SK-N-SH treated with all-trans-retinoic acid at 6 μM for 48 hours (cell line): ENCODE results near the gene ADAMTSL1.
"Not testable (repeated sequence)": the region's sequence is repeated elsewhere in the genome, so short reads cannot be mapped to it uniquely, and the experiment has no call there.

Experiments used
- ARNTL ChIP-seq: fragments of 450-650 bp; formaldehyde crosslinking; IDR thresholded peaks from 2 replicates; pipeline ENCODE4 v1.5.0; 2020; ENCODE audit warnings: low read depth, mild to moderate bottlenecking, moderate library complexity, borderline replicate concordance
- CREB5 ChIP-seq: fragments of 250-450 bp; sonication (Bioruptor Pico); IDR thresholded peaks from 2 replicates; pipeline ENCODE4 v1.5.1; 2020; ENCODE audit warnings: low read depth, mild to moderate bottlenecking, moderate library complexity
- PATZ1 ChIP-seq: fragments of 250-450 bp; sonication (Bioruptor Pico); IDR thresholded peaks from 2 replicates; pipeline ENCODE4 v1.8.0; 2020; ENCODE audit warnings: mild to moderate bottlenecking, moderate library complexity, borderline replicate concordance
- RARB ChIP-seq: fragments of 250-450 bp; sonication (Bioruptor Pico); IDR thresholded peaks from 2 replicates; pipeline ENCODE4 v1.8.0; 2021; ENCODE audit warnings: mild to moderate bottlenecking, moderate library complexity
- SNAI2 ChIP-seq: fragments of 250-450 bp; sonication (Bioruptor Pico); IDR thresholded peaks from 2 replicates; pipeline ENCODE4 v1.5.0; 2020; ENCODE audit warnings: mild to moderate bottlenecking, moderate library complexity
- TCF4 ChIP-seq: fragments of 250-450 bp; sonication (Bioruptor Pico); IDR thresholded peaks from 2 replicates; pipeline ENCODE4 v1.8.0; 2021; ENCODE audit warnings: mild to moderate bottlenecking, moderate library complexity, borderline replicate concordance
- TOX ChIP-seq: fragments of 250-450 bp; sonication (Bioruptor Pico); IDR thresholded peaks from 2 replicates; pipeline ENCODE4 v1.8.0; 2021; ENCODE audit warnings: mild to moderate bottlenecking, moderate library complexity, borderline replicate concordance
- ZFP3 ChIP-seq: fragments of 250-450 bp; sonication (Bioruptor Pico); IDR thresholded peaks from 2 replicates; pipeline ENCODE4 v1.5.0; 2020; ENCODE audit warnings: mild to moderate bottlenecking, moderate library complexity
- ZFP30 ChIP-seq: fragments of 450-650 bp; formaldehyde crosslinking; IDR thresholded peaks from 2 replicates; pipeline ENCODE4 v1.5.0; 2022; ENCODE audit warnings: mild to moderate bottlenecking, moderate library complexity
- ZNF565 ChIP-seq: fragments of 450-650 bp; formaldehyde crosslinking; conservative IDR thresholded peaks from 2 replicates; pipeline ENCODE4 v1.5.0; 2020; ENCODE audit warnings: low read depth, mild to moderate bottlenecking, moderate library complexity

- not testable (repeated sequence) for TF ChIP-seq PATZ1 (CRISPR knock-in tag); SNAI2 (CRISPR knock-in tag); ARNTL; CREB5 (CRISPR knock-in tag); ZNF565 (CRISPR knock-in tag); TCF4 (CRISPR knock-in tag); ZFP3; TOX (CRISPR knock-in tag); RARB; ZFP30 (CRISPR knock-in tag)
Observed at GRCh38 chr9:18874990-18875389, 401.0 kb downstream of the ADAMTSL1 start.
